DND-41 (cell line): ENCODE results near the gene MLC1.

Source experiments
- ATAC-seq: fragments of 200-7000 bp; cut with Tn5 transposase; 3 replicates; pipeline ENCODE4 v1.9.1; 2021; ENCODE audit warnings: low read depth; ENCODE audit not compliant: insufficient read depth
- DNase-seq: peaks from one replicate; pipeline ENCODE4 v3.0.0-alpha.2; 2020
- H2AFZ ChIP-seq: 2 replicates; pipeline ENCODE4 v1.6.0; 2012; ENCODE audit warnings: low read depth, low read length
- H3K27ac ChIP-seq: 2 replicates; pipeline ENCODE4 v1.5.1; 2012; ENCODE audit warnings: low read length, inconsistent platforms
- H3K27me3 ChIP-seq: fragments of 200-600 bp; sonication (generic); 2 replicates; pipeline ENCODE4 v1.6.0; 2012; ENCODE audit warnings: low read length, mild to moderate bottlenecking, inconsistent platforms; ENCODE audit not compliant: insufficient read depth, poor library complexity
- H3K36me3 ChIP-seq: 2 replicates; pipeline ENCODE4 v1.5.1; 2012; ENCODE audit warnings: low read length, inconsistent platforms; ENCODE audit not compliant: insufficient read depth
- H3K4me1 ChIP-seq: 2 replicates; pipeline ENCODE4 v1.5.1; 2012; ENCODE audit warnings: mild to moderate bottlenecking, low read length; ENCODE audit not compliant: insufficient read depth
- H3K4me2 ChIP-seq: 2 replicates; pipeline ENCODE4 v1.6.0; 2012; ENCODE audit warnings: mild to moderate bottlenecking, moderate library complexity, low read length, inconsistent platforms; ENCODE audit not compliant: insufficient read depth
- H3K4me3 ChIP-seq, 2 experiments: fragments of 200-600 bp in 1 of 2; shearing (Covaris generic) in 1 of 2; 2 replicates each; pipeline ENCODE4 v1.5.1; 2012 to 2016; ENCODE audit warnings: inconsistent platforms in 2 of 2, low read length in 2 of 2, mild to moderate bottlenecking in 2 of 2, low read depth in 1 of 2, moderate library complexity in 1 of 2
- H3K79me2 ChIP-seq: 2 replicates; pipeline ENCODE4 v1.6.0; 2012; ENCODE audit warnings: low read length, inconsistent platforms; ENCODE audit not compliant: insufficient read depth
- H3K9ac ChIP-seq: 2 replicates; pipeline ENCODE4 v1.6.0; 2012; ENCODE audit warnings: low read depth, mild to moderate bottlenecking, inconsistent platforms, low read length, moderate library complexity
- H3K9me3 ChIP-seq: 2 replicates; pipeline ENCODE4 v1.5.1; 2012; ENCODE audit warnings: low read length, moderate library complexity, mild to moderate bottlenecking, inconsistent platforms; ENCODE audit not compliant: insufficient read depth, severe bottlenecking
- H4K20me1 ChIP-seq: 2 replicates; pipeline ENCODE4 v1.6.0; 2012; ENCODE audit warnings: low read length; ENCODE audit not compliant: insufficient read depth
- EZH2 ChIP-seq: IDR thresholded peaks from 3 replicates; pipeline ENCODE4 v1.6.1; 2012; ENCODE audit warnings: borderline replicate concordance, low read depth, mild to moderate bottlenecking, moderate library complexity, low read length, inconsistent platforms; ENCODE audit not compliant: severe bottlenecking
- TF ChIP-seq, protein P1 (sequence below): IDR thresholded peaks from 2 replicates; pipeline ENCODE4 v1.5.1; 2012; ENCODE audit warnings: borderline replicate concordance, low read length, moderate library complexity, mild to moderate bottlenecking; ENCODE audit not compliant: poor library complexity, severe bottlenecking; ENCODE audit errors: extremely low read depth

The MLC1 gene

DNA sequence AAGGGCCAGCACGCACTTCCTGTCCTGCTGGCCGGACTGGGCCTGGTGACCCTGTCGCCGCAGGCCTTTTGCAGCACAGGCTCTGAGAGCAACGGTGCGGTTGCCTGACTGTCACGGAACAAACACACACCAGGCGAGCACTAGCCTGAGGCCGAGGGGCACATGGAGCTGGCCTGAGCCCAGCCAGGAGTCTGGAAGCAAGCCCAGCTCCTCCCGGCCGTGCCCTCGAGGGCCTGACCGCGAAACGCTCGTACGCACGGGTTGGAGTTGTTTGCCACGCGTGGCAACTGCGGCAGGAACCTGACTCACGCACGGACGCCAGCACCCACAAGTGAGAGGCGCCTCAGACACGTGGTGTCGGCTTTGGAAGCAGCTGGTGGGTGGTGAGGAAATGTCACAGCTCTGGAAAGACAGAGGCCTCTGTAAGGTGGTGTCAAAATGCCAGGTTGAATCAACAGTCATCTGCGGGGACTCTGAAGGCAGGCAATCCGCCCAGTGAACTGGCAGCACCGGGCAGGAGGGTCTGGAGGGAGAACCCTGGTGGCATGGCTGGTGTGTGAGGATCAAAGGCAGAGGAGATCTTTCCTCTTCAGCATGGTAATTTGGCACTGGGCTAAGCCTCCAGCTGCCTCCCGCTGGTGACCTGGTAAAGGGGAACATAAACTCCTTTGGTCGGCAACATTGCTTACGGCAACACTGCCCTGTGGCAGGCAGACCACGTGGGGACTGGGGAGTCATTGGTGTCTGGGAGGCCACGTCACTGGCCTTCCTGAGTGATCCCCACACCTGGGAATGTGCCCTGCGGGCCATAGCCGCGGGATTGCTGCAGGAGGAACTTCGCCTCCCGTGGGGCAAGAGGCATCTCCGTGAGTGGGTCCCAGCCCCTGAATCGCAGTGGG is 57.3 kb downstream of the MLC1 start:
- DNase-seq (no peak), ATAC-seq (peak; percentile 39; the same call in 1 of the 3 replicates)
- Histone ChIP-seq H3K9me3 (no peaks in the 10 kb centered on the region), H4K20me1 (no peaks in the 10 kb centered on the region; the same call in 1 of the 2 replicates), H3K4me2 (no peak overlapping the region), H3K4me3 (no peak overlapping the region), H3K4me1 (no peaks in the 10 kb centered on the region), H3K36me3 (no peaks in the 10 kb centered on the region), H3K27me3 (no peaks in the 10 kb centered on the region), H3K9ac (no peak overlapping the region), H3K27ac (no peak overlapping the region), H2AFZ (no peak overlapping the region), H3K79me2 (no peaks in the 10 kb centered on the region)
- TF ChIP-seq, protein P1, sequence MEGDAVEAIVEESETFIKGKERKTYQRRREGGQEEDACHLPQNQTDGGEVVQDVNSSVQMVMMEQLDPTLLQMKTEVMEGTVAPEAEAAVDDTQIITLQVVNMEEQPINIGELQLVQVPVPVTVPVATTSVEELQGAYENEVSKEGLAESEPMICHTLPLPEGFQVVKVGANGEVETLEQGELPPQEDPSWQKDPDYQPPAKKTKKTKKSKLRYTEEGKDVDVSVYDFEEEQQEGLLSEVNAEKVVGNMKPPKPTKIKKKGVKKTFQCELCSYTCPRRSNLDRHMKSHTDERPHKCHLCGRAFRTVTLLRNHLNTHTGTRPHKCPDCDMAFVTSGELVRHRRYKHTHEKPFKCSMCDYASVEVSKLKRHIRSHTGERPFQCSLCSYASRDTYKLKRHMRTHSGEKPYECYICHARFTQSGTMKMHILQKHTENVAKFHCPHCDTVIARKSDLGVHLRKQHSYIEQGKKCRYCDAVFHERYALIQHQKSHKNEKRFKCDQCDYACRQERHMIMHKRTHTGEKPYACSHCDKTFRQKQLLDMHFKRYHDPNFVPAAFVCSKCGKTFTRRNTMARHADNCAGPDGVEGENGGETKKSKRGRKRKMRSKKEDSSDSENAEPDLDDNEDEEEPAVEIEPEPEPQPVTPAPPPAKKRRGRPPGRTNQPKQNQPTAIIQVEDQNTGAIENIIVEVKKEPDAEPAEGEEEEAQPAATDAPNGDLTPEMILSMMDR: no peak
- TF ChIP-seq EZH2: no peak

DNA sequence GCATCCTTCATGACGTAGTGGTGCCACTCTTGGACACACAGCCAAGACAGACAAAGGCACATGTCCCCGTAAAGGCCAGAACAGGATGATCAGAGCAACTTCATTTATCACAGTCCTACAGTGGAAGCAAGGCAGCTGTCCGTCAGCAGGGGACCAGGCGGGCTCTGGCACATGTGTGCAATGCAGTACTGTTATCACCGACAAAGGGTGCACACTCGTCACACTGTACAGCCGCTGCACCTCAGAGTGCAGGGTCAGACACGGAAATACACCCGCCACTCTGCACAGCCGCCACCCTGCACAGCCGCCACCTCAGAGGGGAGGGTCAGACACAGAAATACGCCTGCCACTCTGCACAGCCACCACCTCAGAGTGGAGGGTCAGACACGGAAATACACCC is 59.2 kb downstream of the MLC1 start:
- Histone ChIP-seq H3K4me3 (no peak overlapping the region), H3K9me3 (no peaks in the 10 kb centered on the region), H3K4me2 (no peak overlapping the region), H3K79me2 (no peaks in the 10 kb centered on the region), H3K9ac (no peak overlapping the region), H4K20me1 (no peaks in the 10 kb centered on the region), H3K4me1 (no peaks in the 10 kb centered on the region), H3K27me3 (no peaks in the 10 kb centered on the region), H3K27ac (no peak overlapping the region), H2AFZ (no peak overlapping the region), H3K36me3 (no peaks in the 10 kb centered on the region)
- no peak for TF ChIP-seq EZH2
- TF ChIP-seq, protein P1: no peak
- ATAC-seq (no peak), DNase-seq (no peak)

DNA sequence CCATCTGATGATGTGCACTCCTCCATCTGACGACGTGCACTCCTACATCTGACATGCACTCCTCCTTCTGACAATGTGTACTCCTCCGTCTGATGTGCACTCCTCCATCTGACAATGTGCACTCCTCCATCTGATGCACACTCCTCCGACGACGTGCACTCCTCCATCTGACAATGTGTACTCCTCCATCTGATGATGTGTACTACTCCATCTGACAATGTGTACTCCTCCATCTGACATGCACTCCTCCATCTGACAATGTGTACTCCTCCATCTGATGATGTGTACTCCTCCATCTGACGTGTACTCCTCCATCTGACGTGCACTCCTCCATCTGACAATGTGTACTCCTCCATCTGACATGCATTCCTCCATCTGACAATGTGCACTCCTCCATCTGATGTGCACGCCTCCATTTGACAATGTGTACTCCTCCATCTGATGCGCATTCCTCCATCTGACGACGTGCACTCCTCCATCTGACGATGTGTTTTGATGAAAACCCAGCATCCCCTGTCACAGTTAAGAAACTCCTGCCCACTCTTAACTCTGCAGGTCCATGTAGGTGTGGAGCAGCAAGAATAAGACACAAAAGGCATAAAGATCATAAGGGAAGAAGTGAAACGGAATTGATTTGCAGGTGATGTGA is 62.9 kb downstream of the MLC1 start:
- Histone ChIP-seq H3K36me3 (no peaks in the 10 kb centered on the region), H2AFZ (no peak overlapping the region), H3K27me3 (no peaks in the 10 kb centered on the region), H3K4me3 (no peak overlapping the region), H3K9me3 (peaks cover 5% of the 10 kb centered on the region), H3K4me1 (no peaks in the 10 kb centered on the region), H4K20me1 (no peaks in the 10 kb centered on the region), H3K79me2 (no peaks in the 10 kb centered on the region), H3K4me2 (no peak overlapping the region), H3K27ac (no peak overlapping the region), H3K9ac (no peak overlapping the region)
- TF ChIP-seq EZH2: no peak
- TF ChIP-seq, protein P1: no peak
- DNase-seq: no peak
- ATAC-seq: no peak
